PC-3 (cell line): ENCODE results near the gene RBBP4. TPM values are rescaled to one million over a fixed set of nuclear protein-coding genes. Genes with fewer than 3 reads are reported as not detected.

ENCODE experiments used
- ATAC-seq: fragments of 200-7000 bp; cut with Tn5 transposase; 2 replicates; pipeline ENCODE4 v1.9.1; 2020; ENCODE audit warnings: mild to moderate bottlenecking, moderate library complexity
- BruUV-seq: library from RNA; stranded (reverse); fragments of 400-500 nt; replicated peaks from 2 replicates; lab custom pipeline; 2021; lab: Mats Ljungman, UMichigan
- CTCF ChIA-PET: fragments of 300-600 bp; sonication (Branson Sonifier 250); formaldehyde crosslinking; loops from one replicate; lab custom pipeline; 2022; ENCODE audit warnings: antibody characterized with exemption; lab: Charles Lee
- POLR2A ChIA-PET: fragments of 300-600 bp; sonication (Branson Sonifier 250); formaldehyde crosslinking; loops from one replicate; lab custom pipeline; 2022; ENCODE audit warnings: antibody characterized with exemption; ENCODE audit not compliant: unreplicated experiment; lab: Charles Lee
- DNase-seq: peaks from one replicate; pipeline ENCODE4 v3.0.0-alpha.2; 2015
- H2AFZ ChIP-seq: fragments of 300-600 bp; sonication (generic); 2 replicates; pipeline ENCODE4 v1.6.0; 2016; ENCODE audit warnings: antibody characterized with exemption, low read length
- H3F3A ChIP-seq: fragments of 300-600 bp; sonication (generic); one replicate; pipeline ENCODE4 v1.6.0; 2017; ENCODE audit warnings: antibody characterized with exemption, low read length, control low read depth, mild to moderate bottlenecking; ENCODE audit not compliant: unreplicated experiment
- H3K27ac ChIP-seq: fragments of 300-600 bp; sonication (generic); 2 replicates; pipeline ENCODE4 v1.5.1; 2016; ENCODE audit warnings: mild to moderate bottlenecking, low read length
- H3K27me3 ChIP-seq: fragments of 300-600 bp; sonication (generic); 2 replicates; pipeline ENCODE4 v1.6.1; 2016; ENCODE audit warnings: low read length, mixed read lengths
- H3K36me3 ChIP-seq: fragments of 300-600 bp; sonication (generic); 2 replicates; pipeline ENCODE4 v1.6.1; 2016; ENCODE audit warnings: low read depth, mixed run types, low read length, mixed read lengths
- H3K4me1 ChIP-seq: fragments of 300-600 bp; sonication (generic); 2 replicates; pipeline ENCODE4 v1.5.1; 2016; ENCODE audit warnings: low read length; ENCODE audit not compliant: insufficient read depth
- H3K4me2 ChIP-seq: fragments of 300-600 bp; sonication (generic); 2 replicates; pipeline ENCODE4 v1.6.0; 2016; ENCODE audit warnings: low read length
- H3K4me3 ChIP-seq: fragments of 300-600 bp; sonication (generic); 2 replicates; pipeline ENCODE4 v1.5.1; 2016; ENCODE audit warnings: mild to moderate bottlenecking, low read length, mixed read lengths
- H3K79me2 ChIP-seq: fragments of 300-600 bp; sonication (generic); 2 replicates; pipeline ENCODE4 v1.6.1; 2017; ENCODE audit warnings: low read length, mixed read lengths
- H3K9ac ChIP-seq: fragments of 300-600 bp; sonication (generic); 2 replicates; pipeline ENCODE4 v1.6.0; 2016; ENCODE audit warnings: mild to moderate bottlenecking, low read length
- H3K9me2 ChIP-seq: fragments of 300-600 bp; sonication (generic); replicated peaks from 2 replicates; pipeline ENCODE4 v1.6.1; 2016; ENCODE audit warnings: mixed run types, low read length, mixed read lengths
- H3K9me3 ChIP-seq: fragments of 300-600 bp; sonication (generic); 2 replicates; pipeline ENCODE4 v1.6.1; 2016; ENCODE audit warnings: low read length, mixed read lengths
- H4K20me1 ChIP-seq: fragments of 300-600 bp; sonication (generic); 2 replicates; pipeline ENCODE4 v1.6.1; 2016; ENCODE audit warnings: low read length, mixed read lengths
- EZH2 ChIP-seq: fragments of 300-600 bp; sonication (generic); IDR thresholded peaks from one replicate; pipeline ENCODE4 v1.6.1; 2017; ENCODE audit warnings: antibody characterized with exemption, mild to moderate bottlenecking, low read length; ENCODE audit not compliant: unreplicated experiment
- EZH2phosphoT487 ChIP-seq: fragments of 300-600 bp; sonication (generic); IDR thresholded peaks from 2 replicates; pipeline ENCODE4 v1.6.1; 2018; ENCODE audit warnings: mild to moderate bottlenecking, antibody characterized with exemption, low read length, borderline replicate concordance
- intact Hi-C: fragments of 100-400 bp; cut with micrococcal nuclease; formaldehyde crosslinking; loops from 2 replicates; pipeline ENCODE4 v1.9.0; 2023
- total RNA-seq: library from RNA; depleted of rRNA; stranded (reverse); fragments of >200 nt; gene quantifications from 2 replicates; pipeline ENCODE4 v1.2.3, GENCODE V29; 2014
- TF ChIP-seq, protein P1 (sequence below): fragments of 300-600 bp; sonication (generic); conservative IDR thresholded peaks from 2 replicates; pipeline ENCODE4 v1.5.1; 2017; ENCODE audit warnings: antibody characterized with exemption, low read depth, mild to moderate bottlenecking, low read length

RBBP4 gene
- total RNA-seq, 1 experiment from 2014 or later = 201 TPM

DNA sequence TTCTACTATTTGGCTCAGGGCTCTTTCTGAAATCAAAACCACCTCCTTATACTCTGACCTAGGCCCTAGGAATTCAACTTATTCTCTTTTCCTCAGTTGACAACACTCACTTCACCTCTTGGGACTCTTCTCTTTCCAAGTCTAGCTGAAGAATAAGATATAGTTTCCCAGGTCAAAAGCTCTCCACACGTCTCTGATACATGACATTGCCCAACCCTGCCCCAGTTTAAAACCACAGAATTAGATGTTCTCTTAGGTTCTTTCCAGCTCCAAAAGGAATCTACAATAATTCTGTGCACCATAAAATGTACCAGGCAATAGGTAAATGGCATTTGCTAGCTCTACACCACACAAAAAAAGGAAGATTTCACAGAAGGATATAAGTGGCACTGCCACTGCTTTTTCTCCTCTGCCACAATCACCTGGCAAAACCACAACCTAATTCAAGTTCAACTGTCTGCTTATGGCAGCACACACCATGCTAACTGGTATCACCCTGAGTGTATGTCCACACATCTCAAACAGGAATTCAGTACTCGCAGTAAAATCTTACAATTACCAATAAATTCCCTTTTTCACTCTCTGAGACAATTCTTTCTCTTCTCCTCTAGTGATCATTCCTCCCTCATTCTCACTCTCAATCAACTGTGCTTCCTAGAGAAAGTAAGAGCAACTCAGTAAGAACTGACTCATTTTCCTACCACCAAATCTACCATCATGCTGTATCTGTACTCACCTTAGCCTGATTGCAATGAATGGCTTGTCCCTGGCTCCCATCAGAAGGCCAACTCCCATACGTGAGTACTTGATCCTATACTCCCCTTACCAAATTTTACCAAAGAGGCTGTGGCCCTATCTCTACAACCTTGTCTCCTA, 28.0 kb upstream of the RBBP4 start:
- TF ChIP-seq EZH2 = no peak
- TF ChIP-seq EZH2phosphoT487 = no peak
- TF ChIP-seq, protein P1, sequence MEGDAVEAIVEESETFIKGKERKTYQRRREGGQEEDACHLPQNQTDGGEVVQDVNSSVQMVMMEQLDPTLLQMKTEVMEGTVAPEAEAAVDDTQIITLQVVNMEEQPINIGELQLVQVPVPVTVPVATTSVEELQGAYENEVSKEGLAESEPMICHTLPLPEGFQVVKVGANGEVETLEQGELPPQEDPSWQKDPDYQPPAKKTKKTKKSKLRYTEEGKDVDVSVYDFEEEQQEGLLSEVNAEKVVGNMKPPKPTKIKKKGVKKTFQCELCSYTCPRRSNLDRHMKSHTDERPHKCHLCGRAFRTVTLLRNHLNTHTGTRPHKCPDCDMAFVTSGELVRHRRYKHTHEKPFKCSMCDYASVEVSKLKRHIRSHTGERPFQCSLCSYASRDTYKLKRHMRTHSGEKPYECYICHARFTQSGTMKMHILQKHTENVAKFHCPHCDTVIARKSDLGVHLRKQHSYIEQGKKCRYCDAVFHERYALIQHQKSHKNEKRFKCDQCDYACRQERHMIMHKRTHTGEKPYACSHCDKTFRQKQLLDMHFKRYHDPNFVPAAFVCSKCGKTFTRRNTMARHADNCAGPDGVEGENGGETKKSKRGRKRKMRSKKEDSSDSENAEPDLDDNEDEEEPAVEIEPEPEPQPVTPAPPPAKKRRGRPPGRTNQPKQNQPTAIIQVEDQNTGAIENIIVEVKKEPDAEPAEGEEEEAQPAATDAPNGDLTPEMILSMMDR = no peak
- Histone ChIP-seq H3K4me3 (no peak overlapping the region), H3K27ac (no peak overlapping the region), H3K9ac (no peak overlapping the region), H3K27me3 (no peaks in the 10 kb centered on the region), H3K36me3 (peaks cover 3% of the 10 kb centered on the region), H3K9me2 (no peaks in the 10 kb centered on the region), H3K4me1 (no peaks in the 10 kb centered on the region), H4K20me1 (no peaks in the 10 kb centered on the region), H3F3A (no peaks in the 10 kb centered on the region), H3K4me2 (no peak overlapping the region), H3K9me3 (no peaks in the 10 kb centered on the region), H2AFZ (no peak overlapping the region), H3K79me2 (no peaks in the 10 kb centered on the region)
- intact Hi-C loops = no loop called here
- BruUV-seq = no TSS peak
- POLR2A ChIA-PET = no interaction called here
- ATAC-seq (no peak), DNase-seq (no peak)
- CTCF ChIA-PET = no interaction called here

DNA sequence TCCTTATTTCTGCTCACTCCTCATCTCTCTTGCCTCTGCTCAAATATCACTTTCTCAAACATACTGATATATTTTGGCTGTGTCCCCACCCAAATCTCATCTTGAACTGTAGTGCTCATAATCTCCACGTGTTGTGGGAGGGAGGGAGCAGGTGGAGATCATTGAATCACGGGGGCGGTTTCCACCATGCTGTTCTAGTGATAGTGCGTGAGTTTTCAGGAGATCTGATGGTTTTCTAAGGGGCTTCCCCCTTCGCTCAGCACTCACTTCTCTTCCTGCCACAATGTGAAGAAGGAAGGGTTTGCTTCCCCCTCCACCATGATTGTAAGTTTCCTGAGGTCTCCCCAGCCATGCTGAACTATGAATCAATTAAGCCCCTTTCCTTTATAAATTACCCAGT, 27.2 kb upstream of the RBBP4 start:
- H3K4me2 ChIP-seq = no peak overlapping the region
- H3K9me3 ChIP-seq = no peaks in the 10 kb centered on the region
- no TSS peak for BruUV-seq
- no peak overlapping the region for H3K27ac ChIP-seq
- POLR2A ChIA-PET = no interaction called here
- no peaks in the 10 kb centered on the region for H3K9me2 ChIP-seq
- no peaks in the 10 kb centered on the region for H3K4me1 ChIP-seq
- H3K79me2 ChIP-seq = no peaks in the 10 kb centered on the region
- H3K27me3 ChIP-seq = no peaks in the 10 kb centered on the region
- no peak overlapping the region for H2AFZ ChIP-seq
- no peak for ATAC-seq
- H4K20me1 ChIP-seq = no peaks in the 10 kb centered on the region
- H3K4me3 ChIP-seq = no peak overlapping the region
- no peaks in the 10 kb centered on the region for H3F3A ChIP-seq
- CTCF ChIA-PET = no interaction called here
- intact Hi-C loops = no loop called here
- TF ChIP-seq, protein P1 = no peak
- no peak for TF ChIP-seq EZH2phosphoT487
- no peak for TF ChIP-seq EZH2
- DNase-seq = no peak
- H3K9ac ChIP-seq = no peak overlapping the region
- H3K36me3 ChIP-seq = peaks cover 5% of the 10 kb centered on the region

DNA sequence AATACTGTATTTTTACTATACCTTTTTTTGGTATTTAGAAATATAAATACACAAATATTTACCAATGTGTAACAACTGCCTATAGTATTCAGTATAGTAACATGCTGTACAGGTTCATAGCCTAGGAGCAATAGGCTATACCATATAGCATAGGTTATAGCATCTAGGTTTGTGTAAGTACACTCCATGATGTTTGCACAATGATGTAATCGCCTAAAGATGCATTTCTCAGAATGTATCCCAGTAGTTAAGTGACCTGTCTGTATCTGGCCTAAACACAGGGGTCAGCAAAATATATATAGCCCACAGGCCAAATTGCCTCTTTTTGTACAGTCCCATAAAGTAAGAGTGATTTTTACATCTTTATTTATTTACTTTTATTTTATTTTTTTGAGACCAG, 24.8 kb upstream of the RBBP4 start:
- Histone ChIP-seq H3K27me3 (no peaks in the 10 kb centered on the region), H3K36me3 (peaks cover 10% of the 10 kb centered on the region), H3K4me2 (no peak overlapping the region), H3F3A (no peaks in the 10 kb centered on the region), H3K79me2 (no peaks in the 10 kb centered on the region), H3K9me3 (no peaks in the 10 kb centered on the region), H3K4me3 (no peak overlapping the region), H4K20me1 (no peaks in the 10 kb centered on the region), H3K9me2 (no peaks in the 10 kb centered on the region), H3K4me1 (no peaks in the 10 kb centered on the region), H2AFZ (no peak overlapping the region), H3K9ac (no peak overlapping the region), H3K27ac (no peak overlapping the region)
- CTCF ChIA-PET = no interaction called here
- POLR2A ChIA-PET = no interaction called here
- BruUV-seq = no TSS peak
- no peak for DNase-seq
- intact Hi-C loops = no loop called here
- TF ChIP-seq EZH2phosphoT487 = no peak
- TF ChIP-seq, protein P1 = no peak
- no peak for TF ChIP-seq EZH2
- peak; percentile 69 for ATAC-seq
